ENCODE data around the gene SCFD2. TPM values are rescaled to one million over a fixed set of nuclear protein-coding genes. Genes with fewer than 3 reads are reported as not detected.
"Not testable (repeated sequence)": the region's sequence is repeated elsewhere in the genome, so short reads cannot be mapped to it uniquely, and the experiment has no call there.

Gene SCFD2
- total RNA-seq, 1 experiment from 2014 or later = 18.8 TPM

DNA sequence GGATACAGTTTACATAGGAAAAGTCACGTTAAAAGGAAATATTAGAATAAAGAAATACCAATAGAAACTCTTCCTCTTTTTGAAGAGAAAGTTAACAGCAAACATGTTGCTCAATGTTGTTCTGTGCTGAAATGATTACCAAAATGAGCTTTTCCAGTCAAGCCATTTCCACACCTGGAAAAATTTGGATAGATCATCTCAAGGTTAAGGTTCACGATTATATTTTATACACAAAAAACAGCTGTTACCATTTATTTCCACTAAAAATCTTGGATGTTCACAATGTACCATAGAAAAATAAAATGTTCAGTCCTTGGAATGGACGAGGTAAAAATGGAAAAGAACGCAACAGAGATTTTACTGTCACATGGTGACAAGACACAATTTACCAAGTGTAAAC, 218.7 kb downstream of the SCFD2 start:
- DNase-seq (ENCODE audit: low read depth) = no peak

- DNase-seq (ENCODE audit: low read depth) = peak; percentile 28
Measured at GRCh38 chr4:53141308-53141707, 224.6 kb downstream of the SCFD2 start.

DNA sequence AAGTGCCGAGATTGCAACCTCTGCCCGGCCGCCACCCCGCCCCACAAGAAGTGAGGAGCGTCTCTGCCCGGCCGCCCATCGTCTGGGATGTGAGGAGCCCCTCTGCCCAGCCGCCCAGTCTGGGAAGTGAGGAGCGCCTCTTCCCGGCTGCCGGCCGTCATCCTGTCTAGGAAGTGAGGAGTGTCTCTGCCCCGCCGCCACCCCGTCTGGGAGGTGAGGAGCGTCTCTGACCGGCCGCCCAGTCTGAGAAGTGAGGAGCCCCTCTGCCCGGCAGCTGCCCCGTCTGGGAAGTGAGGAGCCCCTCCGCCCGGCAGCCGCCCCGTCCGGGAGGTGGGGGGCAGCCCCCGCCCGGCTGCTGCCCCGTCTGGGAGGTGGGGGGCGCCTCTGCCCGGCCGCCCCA, 226.6 kb downstream of the SCFD2 start:
- not testable (repeated sequence) for DNase-seq (ENCODE audit: low read depth)

DNA sequence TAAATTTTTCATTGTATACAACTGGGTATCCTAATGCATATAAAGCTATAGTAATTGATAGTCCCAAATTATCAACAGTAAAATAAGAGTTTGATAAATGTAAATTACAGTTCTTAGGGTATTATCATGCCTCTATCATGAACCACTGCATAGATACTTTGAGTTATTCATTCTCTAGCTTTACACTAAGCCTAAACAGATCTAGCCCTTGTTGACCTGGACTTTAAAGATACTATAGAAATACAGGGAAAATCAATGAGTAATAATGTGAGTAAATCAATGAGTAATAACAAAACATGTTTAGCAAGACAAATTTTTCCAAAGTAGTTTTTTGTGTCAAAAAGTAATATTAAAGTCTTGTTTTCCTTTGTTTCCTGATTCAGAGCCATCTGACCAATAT, 228.4 kb downstream of the SCFD2 start:
- no peak for DNase-seq (ENCODE audit: low read depth)

DNA sequence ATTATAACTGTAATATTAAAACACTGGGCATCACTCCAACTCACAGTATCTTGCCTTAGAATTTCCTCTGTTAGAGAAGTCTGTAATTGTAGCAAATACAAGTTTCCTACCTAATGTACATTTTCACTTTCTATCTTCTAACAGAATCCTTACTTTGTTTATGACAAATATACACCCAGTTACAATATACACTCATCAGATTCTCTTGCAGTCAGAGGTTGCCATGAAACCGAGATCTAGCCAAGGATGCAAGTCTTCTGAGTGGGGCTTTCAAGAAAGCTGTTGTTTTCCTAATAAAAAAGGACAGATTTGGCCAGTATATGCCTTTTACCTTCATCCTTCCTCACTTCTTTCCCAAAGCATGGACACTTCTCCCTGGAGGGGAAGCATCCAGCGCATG, 228.9 kb downstream of the SCFD2 start:
- no peak for DNase-seq (ENCODE audit: low read depth)

DNA sequence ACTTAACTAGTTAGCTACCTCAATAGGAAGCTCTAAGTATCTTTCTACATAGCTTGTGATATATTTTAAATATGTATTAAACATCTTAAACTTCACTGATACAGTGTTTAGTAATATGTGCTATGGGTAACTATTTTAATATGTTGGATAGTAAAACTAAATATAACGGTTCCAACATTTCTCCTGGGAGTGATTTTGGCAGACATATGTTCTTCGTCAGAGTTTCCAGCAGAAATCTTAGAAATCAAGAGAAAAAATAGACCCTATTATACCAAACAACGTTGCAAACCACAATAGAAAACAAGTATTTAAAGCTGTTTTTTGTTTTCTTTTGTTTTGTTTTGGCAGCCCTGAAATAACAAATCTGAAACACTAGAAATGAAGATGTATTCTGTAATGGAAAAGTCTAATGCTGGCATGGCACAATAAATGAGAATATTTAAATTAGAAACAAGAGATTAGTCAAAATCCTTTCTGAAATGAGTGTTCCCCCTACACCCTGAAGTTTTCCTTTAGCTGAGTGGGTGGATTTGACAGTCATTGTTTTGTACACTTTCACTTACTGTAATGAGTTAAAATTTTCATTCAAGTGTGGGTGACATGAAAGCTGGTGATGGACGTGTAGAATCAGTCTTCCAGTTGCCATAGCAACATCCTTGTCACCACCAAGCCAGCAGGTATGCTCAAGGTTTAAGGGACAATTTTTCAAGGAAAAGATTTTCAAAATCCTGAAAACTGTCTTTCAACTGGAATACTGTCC, 233.5 kb downstream of the SCFD2 start:
- DNase-seq (ENCODE audit: low read depth) = no peak

DNA sequence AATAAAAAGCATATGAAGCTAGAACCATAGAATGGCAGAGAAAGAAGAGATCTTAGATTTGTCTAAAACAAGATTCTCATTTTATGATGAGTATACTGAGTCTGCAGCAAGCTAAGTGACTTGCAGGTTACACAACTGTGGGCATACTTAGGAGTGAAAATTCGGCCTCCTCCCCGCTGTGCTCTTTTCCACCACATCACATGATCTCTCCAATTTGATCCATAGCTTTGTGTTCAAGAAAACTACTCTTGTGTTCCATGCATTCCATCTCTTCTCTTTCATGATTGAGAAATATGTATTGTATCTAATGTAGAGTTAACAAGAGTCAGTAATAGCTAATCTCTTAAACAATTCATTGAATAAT, 234.3 kb downstream of the SCFD2 start:
- no peak for DNase-seq (ENCODE audit: low read depth)

DNA sequence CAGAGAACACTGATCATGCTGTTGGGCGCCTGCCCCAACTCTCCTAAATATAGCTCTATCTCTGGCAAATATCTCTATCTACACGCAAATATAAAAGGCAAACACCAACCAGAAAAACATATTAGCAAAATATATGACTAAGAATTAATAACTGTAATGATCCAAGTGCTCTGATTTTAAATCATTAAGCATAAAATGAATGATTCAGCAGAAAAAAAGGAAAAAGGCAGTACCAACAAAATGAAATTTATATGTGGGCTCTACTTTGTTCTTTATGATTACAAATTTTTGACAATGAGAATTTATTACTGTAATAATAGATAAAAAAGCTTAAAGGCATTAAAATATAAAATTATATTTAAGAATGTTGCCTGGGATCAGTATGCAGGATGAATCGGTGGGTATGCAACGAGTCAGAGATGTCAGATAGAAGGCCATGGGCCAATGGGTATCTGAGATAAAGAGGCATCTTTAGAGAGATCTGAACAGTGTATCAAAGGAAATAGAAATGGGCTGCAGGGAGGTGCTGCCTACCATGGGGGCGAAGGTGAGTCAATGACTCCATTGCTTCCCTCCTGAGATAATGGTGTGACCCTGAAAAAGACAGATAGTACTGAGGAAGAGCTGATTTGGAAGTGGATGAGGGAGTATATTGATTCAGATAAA, 234.8 kb downstream of the SCFD2 start:
- no peak for DNase-seq (ENCODE audit: low read depth)

DNA sequence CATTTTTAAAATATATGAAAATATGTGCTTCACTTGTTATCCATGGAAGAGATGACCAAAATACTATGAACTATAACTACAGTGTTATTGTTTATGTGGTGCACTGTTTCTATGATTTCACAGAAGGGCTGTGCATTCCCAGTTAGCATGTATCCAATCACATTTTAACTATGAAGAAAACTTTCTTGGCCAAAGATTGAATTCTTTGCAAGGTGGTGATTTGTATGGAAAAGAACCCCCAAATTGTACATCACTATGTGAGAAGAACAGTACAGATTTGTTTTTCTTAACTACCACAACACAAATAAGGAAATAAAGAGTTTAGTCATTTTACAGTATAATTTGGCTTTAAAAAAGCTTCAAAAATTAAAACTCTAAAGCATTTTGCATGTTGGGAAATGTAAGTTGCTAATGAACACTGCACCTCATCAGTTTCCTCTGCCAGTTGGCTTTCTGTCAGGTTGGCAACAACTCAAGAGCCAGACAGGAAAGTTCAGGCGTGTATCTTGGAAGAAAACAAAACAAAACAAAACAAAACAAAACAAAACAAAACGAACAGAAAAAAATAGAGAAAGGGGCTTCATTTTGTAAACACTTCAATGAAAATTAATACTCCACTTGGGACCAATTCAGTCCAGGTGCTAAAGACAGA, 237.0 kb downstream of the SCFD2 start:
- DNase-seq (ENCODE audit: low read depth) = no peak

DNA sequence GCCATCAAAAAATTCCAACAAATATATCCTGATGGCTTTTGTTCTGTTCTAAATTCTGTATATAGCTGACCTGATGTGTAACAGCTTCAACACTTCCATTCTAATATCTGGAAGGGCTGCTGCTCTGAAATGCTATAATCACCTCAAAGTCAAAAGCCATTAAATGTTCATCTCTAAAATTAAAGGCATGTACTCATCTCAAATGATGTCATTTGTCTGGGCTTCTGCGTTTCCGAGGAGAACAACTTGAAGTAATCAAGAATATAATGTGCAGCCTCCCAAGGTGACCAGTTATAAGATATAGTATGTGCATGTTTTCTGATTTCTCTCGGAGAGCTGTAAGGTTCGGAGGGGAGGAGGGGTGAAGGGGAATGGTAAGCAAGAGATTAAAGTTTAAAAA, 237.6 kb downstream of the SCFD2 start:
- DNase-seq (ENCODE audit: low read depth) = no peak

- no peak for DNase-seq (ENCODE audit: low read depth)
Measured at GRCh38 chr4:53127365-53127764, 238.5 kb downstream of the SCFD2 start.

- no peak for DNase-seq (ENCODE audit: low read depth)
Measured at GRCh38 chr4:53126099-53126498, 239.8 kb downstream of the SCFD2 start.

DNA sequence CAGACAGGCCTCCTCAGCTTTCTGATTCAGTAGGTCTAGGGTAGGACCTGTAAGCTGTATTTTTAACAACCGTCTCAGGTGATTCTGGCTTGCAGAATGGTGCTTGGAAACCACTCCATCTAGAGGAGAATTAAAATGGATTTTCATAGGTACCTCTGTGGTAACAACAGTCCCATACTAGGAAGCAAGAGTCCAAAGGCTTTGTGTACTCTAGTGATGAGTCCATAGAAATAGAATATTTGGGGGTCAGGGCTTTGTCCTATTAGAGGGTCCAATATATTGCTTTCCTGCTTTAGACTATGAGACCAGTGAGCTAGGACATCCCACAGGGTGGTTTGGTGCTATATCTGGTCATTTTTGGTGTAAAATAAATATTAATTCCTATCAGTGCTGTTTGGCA, 242.0 kb downstream of the SCFD2 start:
- DNase-seq (ENCODE audit: low read depth) = no peak

- DNase-seq (ENCODE audit: low read depth) = no peak
Measured at GRCh38 chr4:53123171-53123570, 242.7 kb downstream of the SCFD2 start.

DNA sequence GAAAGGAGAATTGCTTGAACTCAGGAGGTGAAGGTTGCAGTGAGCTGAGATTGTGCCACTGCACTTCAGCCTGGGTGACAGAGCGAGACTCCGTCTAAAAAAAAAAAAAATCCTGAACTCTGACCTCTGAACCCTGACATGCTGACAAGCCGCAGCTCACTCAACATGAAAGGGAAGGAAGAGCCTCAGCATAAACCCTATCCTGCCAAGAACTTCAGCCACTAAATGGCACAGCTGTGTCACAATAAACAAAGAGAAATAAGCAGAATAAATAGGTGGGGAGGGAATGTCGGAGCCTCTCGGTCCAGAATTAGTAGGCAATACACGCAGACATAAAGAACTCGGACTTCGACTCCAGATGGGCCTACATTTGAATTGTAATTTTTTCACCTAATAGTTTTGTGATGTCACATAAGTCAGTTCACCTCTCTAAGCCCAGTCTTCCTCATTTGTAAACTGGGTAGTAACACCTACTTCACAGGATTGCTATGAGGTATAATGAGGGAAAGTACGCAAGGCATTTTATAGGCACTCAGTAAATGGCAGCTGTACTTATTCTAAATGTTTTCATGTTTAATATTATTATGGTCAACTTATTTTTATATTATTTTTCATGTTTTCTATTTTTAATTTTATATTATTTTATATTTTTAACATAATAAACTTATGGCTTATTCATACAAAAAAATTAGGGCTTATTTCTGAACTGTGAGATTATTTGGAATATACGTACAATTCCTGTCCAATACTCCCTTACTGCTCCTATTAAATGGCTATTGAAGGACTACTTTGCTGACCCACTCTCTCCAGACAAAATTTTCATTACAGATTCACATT, 243.4 kb downstream of the SCFD2 start:
- no peak for DNase-seq (ENCODE audit: low read depth)

DNA sequence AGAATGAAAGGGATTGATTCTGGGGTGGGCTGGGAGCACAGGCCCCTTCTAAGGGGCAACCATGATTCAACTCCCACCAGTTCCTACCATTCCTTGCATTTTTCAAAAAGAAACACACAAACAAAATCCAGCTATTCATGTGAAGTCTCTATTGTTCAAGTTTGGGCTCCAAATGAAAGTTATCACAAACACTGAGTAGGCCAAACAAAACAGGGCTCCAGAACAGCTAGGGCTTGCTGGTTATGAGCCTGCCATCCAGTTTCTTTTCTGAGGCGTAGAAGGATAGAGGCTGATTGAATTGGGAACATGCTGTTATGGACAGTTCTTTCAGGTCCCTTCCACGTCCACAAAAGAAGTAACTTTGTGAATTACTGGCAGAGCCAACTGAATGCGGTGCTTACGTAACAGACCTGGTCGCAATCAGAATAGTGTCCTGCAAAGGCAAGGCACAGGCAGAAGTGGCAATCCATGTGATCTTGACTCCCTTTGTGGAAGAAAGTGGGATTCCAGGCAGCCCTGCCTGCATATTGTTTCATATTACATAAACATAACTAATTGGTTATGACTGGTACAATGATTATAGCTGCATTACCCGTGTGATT, 244.5 kb downstream of the SCFD2 start:
- DNase-seq (ENCODE audit: low read depth) = no peak

GRCh38 chr4:53120778-53121177, 245.1 kb downstream of the SCFD2 start:
- no peak for DNase-seq (ENCODE audit: low read depth)

GRCh38 chr4:53119680-53120079, 246.2 kb downstream of the SCFD2 start:
- DNase-seq (ENCODE audit: low read depth) = peak; percentile 47

- DNase-seq (ENCODE audit: low read depth) = no peak
Measured at GRCh38 chr4:53118676-53119075, 247.2 kb downstream of the SCFD2 start.

DNA sequence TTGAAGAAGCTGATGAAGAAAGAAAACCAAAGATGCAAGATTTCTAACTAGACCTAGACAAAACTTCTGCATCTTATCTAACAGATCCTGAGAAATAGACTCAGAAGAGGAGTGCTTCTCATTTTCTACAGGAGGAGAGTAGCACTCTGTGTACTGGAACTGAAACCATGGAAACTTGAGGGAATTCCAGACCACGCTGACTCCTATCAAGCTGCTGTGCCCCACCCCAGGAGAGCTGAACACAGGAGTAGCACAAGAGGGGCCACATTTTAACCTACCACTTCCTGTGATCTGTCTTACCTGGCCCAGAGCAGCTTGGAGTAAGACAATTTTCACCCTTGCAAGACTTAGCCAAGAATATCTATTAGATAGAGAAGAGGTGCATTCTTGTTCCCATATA, 248.9 kb downstream of the SCFD2 start:
- DNase-seq (ENCODE audit: low read depth) = peak; percentile 35

DNA sequence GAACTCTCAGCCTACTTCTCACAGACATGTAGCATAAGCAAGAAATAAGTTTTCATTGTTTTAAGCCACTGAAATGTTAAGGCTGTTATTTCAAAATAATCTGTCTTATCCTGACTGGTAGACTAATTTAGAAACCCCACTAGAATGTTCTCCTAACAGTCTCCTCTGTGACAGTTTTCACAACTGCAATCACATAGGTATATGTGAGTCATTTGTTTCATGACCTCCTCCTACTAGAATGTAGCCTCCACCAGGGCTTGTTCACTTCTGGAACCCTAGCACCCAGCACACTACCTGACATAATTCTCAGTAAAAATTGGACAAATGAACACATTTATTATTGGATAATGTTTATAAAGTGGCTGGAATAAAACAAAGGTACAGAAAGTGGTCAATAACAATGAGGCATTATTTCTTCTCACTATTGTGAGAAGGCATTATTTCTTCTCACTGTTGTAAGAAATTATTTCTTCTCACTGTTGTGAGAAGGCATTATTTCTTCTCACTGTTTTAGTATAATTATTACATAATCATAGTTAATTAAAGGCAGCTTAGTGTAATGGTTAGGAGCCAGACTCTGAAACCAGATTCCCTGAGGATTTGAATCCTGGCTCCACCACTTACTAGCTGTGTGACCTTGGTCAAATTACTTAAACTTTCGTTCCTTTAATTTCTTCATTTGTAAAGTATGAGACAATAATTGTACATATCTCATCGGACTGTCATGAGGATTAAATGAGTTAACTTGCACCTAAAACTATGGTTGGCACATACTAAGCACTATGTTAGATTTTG, 252.2 kb downstream of the SCFD2 start:
- DNase-seq (ENCODE audit: low read depth) = peak; percentile 25
